SK-N-SH treated with all-trans-retinoic acid at 6 μM for 48 hours (cell line): ENCODE data around the gene RNF2.

ENCODE experiments used
- ARNTL ChIP-seq: fragments of 450-650 bp; formaldehyde crosslinking; IDR thresholded peaks from 2 replicates; pipeline ENCODE4 v1.5.0; 2020; ENCODE audit warnings: low read depth, mild to moderate bottlenecking, moderate library complexity, borderline replicate concordance
- GLIS3 ChIP-seq: fragments of 250-450 bp; sonication (Bioruptor Pico); IDR thresholded peaks from 2 replicates; pipeline ENCODE4 v1.5.0; 2020; ENCODE audit warnings: mild to moderate bottlenecking, moderate library complexity
- ISL1 ChIP-seq: fragments of 250-450 bp; sonication (Bioruptor Pico); IDR thresholded peaks from 2 replicates; pipeline ENCODE4 v2.1.2; 2022; ENCODE audit warnings: mild to moderate bottlenecking, moderate library complexity
- ZC3H10 ChIP-seq: fragments of 250-450 bp; sonication (Bioruptor Pico); IDR thresholded peaks from 2 replicates; pipeline ENCODE4 v1.5.1; 2021; ENCODE audit warnings: mild to moderate bottlenecking, moderate library complexity
- ZFP3 ChIP-seq: fragments of 250-450 bp; sonication (Bioruptor Pico); IDR thresholded peaks from 2 replicates; pipeline ENCODE4 v1.5.0; 2020; ENCODE audit warnings: mild to moderate bottlenecking, moderate library complexity
- ZNF565 ChIP-seq: fragments of 450-650 bp; formaldehyde crosslinking; conservative IDR thresholded peaks from 2 replicates; pipeline ENCODE4 v1.5.0; 2020; ENCODE audit warnings: low read depth, mild to moderate bottlenecking, moderate library complexity
- ZNF70 ChIP-seq: fragments of 450-650 bp; formaldehyde crosslinking; IDR thresholded peaks from 2 replicates; pipeline ENCODE4 v1.5.0; 2020; ENCODE audit warnings: mild to moderate bottlenecking, moderate library complexity
- TF ChIP-seq, protein P1 (sequence below): fragments of 250-450 bp; sonication (Bioruptor Pico); IDR thresholded peaks from 2 replicates; pipeline ENCODE4 v1.5.1; 2020; ENCODE audit warnings: low read depth, mild to moderate bottlenecking, moderate library complexity

DNA sequence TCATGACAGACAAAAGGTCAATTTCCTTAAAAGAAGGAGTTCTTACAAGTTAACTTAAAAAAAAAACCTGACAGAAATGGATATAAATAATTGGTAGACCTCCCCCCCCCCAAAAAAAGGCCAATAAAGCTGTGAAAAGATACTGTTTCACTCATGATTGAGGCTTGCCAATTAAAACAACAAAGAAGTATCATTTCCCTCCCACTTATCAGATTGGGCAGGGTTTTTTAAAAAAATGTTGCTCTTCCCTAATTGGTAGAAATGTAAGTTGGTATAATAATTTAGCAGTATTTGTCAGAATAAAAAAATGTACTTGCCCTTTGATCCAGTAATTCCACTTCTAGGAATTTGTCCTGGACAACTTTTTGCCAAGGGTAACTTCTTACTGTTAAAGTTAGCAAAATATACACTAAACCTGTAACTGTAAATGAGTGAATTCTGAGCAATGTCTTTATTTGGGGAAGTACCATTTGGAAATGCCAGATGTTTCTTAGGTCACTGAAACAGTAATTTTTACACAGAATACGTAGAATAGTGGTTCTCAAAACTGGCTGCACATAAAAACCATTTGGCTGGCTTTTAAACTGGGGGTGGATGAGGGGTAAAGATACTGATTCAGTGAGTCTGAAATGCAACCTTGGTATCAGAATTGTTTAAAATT, 17.5 kb downstream of the RNF2 start:
- TF ChIP-seq, protein P1, sequence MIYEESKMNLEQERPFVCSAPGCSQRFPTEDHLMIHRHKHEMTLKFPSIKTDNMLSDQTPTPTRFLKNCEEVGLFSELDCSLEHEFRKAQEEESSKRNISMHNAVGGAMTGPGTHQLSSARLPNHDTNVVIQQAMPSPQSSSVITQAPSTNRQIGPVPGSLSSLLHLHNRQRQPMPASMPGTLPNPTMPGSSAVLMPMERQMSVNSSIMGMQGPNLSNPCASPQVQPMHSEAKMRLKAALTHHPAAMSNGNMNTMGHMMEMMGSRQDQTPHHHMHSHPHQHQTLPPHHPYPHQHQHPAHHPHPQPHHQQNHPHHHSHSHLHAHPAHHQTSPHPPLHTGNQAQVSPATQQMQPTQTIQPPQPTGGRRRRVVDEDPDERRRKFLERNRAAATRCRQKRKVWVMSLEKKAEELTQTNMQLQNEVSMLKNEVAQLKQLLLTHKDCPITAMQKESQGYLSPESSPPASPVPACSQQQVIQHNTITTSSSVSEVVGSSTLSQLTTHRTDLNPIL (CRISPR knock-in tag), result no peak
- TF ChIP-seq ISL1 (CRISPR knock-in tag), result no peak
- no peak for TF ChIP-seq ZNF565 (CRISPR knock-in tag)
- no peak for TF ChIP-seq ARNTL (CRISPR knock-in tag)
- no peak for TF ChIP-seq ZC3H10 (CRISPR knock-in tag)
- no peak for TF ChIP-seq ZFP3
- TF ChIP-seq ZNF70 (CRISPR knock-in tag), result no peak
- no peak for TF ChIP-seq GLIS3 (CRISPR knock-in tag)
